Thyroid gland (tissue), 4 donors: ENCODE data around the gene ZP1. TPM values are rescaled to one million over a fixed set of nuclear protein-coding genes. Genes with fewer than 3 reads are reported as not detected.
"Not testable (repeated sequence)": the region's sequence is repeated elsewhere in the genome, so short reads cannot be mapped to it uniquely, and the experiment has no call there.

Experiments used
- DNase-seq, 2 donors: peaks; one replicate each; pipeline ENCODE4 v3.0.0-alpha.2; 2019
- H3K27ac ChIP-seq, 3 donors: fragments of 200-600 bp; sonication (generic); 1 replicate in 2 of 3; 2 replicates in 1 of 3; pipeline ENCODE4 v1.5.1; 2016 to 2019; ENCODE audit warnings: mild to moderate bottlenecking in 1 of 3, moderate library complexity in 1 of 3
- H3K27me3 ChIP-seq: fragments of 200-600 bp; sonication (generic); one replicate; pipeline ENCODE4 v1.5.1; 2019
- H3K36me3 ChIP-seq, 2 donors: fragments of 200-600 bp; sonication (generic); one replicate each; pipeline ENCODE4 v1.5.1; 2016 to 2019
- H3K4me1 ChIP-seq, 2 donors: fragments of 200-600 bp; sonication (generic); one replicate each; pipeline ENCODE4 v1.5.1; 2017 to 2019
- H3K4me3 ChIP-seq, 3 donors: fragments of 200-600 bp; sonication (generic); replicated peaks in 1 of 3; 1 replicate in 2 of 3; 2 replicates in 1 of 3; pipeline ENCODE4 v1.5.1; 2016; ENCODE audit warnings: mild to moderate bottlenecking in 1 of 3
- H3K9me3 ChIP-seq: fragments of 200-600 bp; sonication (generic); one replicate; pipeline ENCODE4 v1.5.1; 2017
- CTCF ChIP-seq, 6 experiments: fragments of 200-600 bp in 3 of 6; fragments of 450-650 bp in 3 of 6; sonication (generic) in 3 of 6; IDR thresholded peaks; one replicate each; pipeline ENCODE4 v1.5.1; 2016 to 2019; ENCODE audit warnings: antibody characterized with exemption in 6 of 6, mild to moderate bottlenecking in 2 of 6, inconsistent platforms in 1 of 6, moderate library complexity in 1 of 6
- POLR2A ChIP-seq, 2 donors: fragments of 450-650 bp; IDR thresholded peaks; one replicate each; pipeline ENCODE4 v1.6.1; 2017; ENCODE audit warnings: antibody characterized with exemption in 2 of 2, mild to moderate bottlenecking in 2 of 2, moderate library complexity in 1 of 2
- WGBS, 2 donors: methylation state at CpG; one replicate each; pipeline ENCODE4 v1.1.5; 2017; 5-methylcytosine and 5-hydroxymethylcytosine counted together
- intact Hi-C: fragments of 100-400 bp; cut with DNase I; formaldehyde crosslinking; loops from one replicate; pipeline ENCODE4 v1.15.1; 2023
- total RNA-seq, 4 donors: library from RNA; depleted of rRNA; stranded (reverse); fragments of >200 nt; gene quantifications; one replicate each; pipeline ENCODE4 v1.2.3, GENCODE V29; 2016

The ZP1 gene
- total RNA-seq, 4 donors from 2014 or later: not detected

GRCh38 chr11:60905047-60905446 is 37.7 kb downstream of the ZP1 start:
- 62 to 63% methylated on average over 6 of the region's 6 CpGs for whole genome bisulfite sequencing, 2 donors
- H3K27me3 ChIP-seq: no peaks in the 10 kb centered on the region
- TF ChIP-seq CTCF (IDR thresholded peaks at IDR 0.05): no peak
- TF ChIP-seq POLR2A (IDR thresholded peaks at IDR 0.05): no peak
- intact Hi-C loops: no loop called here
- no peak for DNase-seq
- peaks cover 27 to 35% of the 10 kb centered on the region in 2 donors for H3K36me3 ChIP-seq
- H3K9me3 ChIP-seq: no peaks in the 10 kb centered on the region
- H3K27ac ChIP-seq: no peak overlapping the region
- H3K4me1 ChIP-seq: peaks cover 15 to 21% of the 10 kb centered on the region in 2 donors
- peak overlapping the region in 1 of 3 donors; percentile 98 for H3K4me3 ChIP-seq

DNA sequence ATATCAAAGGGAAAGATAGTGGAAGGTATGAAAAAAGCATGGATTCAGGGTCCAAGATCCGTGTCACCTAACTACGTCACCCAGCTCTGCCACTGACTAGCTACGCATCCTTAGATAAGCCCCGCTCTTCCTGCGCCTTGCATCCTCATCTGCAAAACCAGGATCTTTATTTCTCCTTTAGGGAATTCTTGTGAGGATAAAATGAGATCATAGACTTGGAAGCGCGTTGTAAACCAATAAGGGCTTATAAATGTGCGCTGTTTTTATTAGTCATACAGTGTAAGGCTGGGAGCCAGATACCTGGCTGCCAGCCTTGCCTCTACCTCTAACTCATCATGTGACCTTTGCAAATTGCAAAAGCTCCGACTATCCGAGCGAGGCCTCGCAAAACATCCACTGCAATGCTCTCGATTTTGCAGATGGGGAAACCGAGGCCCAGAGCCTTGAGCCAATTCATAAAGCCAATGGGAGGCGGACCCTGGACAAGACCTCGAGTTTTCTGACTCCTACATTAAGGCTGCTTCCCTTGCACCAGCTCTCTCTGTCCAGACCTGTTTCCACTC is 38.3 kb downstream of the ZP1 start:
- peaks cover 21 to 29% of the 10 kb centered on the region in 2 donors for H3K36me3 ChIP-seq
- peak overlapping the region; percentile 54 to 98 (median 78) for H3K4me3 ChIP-seq
- no peaks in the 10 kb centered on the region for H3K27me3 ChIP-seq
- H3K27ac ChIP-seq: peak overlapping the region; percentile 74 to 88 (median 78)
- WGBS, 2 donors: 10 to 12% methylated on average over 16 of the region's 16 CpGs
- peaks cover 15 to 21% of the 10 kb centered on the region in 2 donors for H3K4me1 ChIP-seq
- DNase-seq: peak; percentile 14 to 23
- no peaks in the 10 kb centered on the region for H3K9me3 ChIP-seq
- intact Hi-C loops: no loop called here
- no peak for TF ChIP-seq CTCF (IDR thresholded peaks at IDR 0.05)
- no peak for TF ChIP-seq POLR2A (IDR thresholded peaks at IDR 0.05)

DNA sequence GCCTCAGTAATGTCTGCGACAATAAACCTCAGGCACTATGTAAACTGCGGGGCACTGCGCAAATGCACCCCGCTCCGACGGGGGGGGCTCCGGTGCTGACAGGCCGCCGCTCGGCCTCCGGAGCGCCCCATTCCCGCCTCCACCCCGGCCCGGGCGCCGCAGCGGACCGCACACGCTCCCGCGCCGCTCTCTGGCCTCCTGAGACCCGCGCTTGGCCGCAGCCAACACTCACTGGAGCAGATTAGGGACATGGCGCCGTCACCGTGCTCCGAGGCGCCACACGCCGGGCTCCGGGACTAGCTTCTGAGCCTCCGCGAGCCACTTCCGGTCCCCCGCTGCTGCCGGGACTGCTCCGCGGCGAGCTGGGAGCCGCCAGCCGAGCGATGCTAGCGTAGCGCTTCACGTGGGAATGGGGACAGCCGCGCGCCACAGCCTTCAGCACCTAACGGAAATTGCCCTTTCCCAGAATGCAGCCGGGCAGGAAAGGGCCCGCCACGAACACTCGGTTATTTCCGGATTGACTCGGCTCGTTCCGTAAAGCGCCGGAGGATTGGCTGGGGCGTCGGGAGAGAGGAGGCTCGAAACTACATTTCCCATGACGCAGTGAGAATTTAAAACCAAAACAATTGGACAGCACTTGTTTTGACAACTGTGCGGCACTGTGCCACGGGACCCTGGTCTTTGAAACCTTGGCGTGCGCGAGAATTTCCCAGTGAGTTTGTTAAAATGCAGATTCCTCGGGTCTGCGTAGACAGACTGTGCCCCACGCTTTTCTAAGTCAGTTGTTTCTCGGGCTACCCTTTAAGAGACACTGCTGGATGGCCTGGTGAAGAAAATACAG is 39.0 kb downstream of the ZP1 start, which contains the start of gene PRPF19:
Gene PRPF19 (minus strand): TSS at position 454 of the 841 bp plus-strand sequence. CDS start 203 bp downstream, at position 251.
- intact Hi-C loops: no loop called here
- peak; percentile 96 to 98 for DNase-seq
- WGBS, 2 donors: 0% methylated on average over 23 to 40 of the region's 75 CpGs
- peaks cover 15 to 21% of the 10 kb centered on the region in 2 donors for H3K4me1 ChIP-seq
- H3K27ac ChIP-seq: peak within 1 kb of the TSS; percentile 74 to 88 (median 78)
- no peaks in the 10 kb centered on the region for H3K27me3 ChIP-seq
- peak within 1 kb of the TSS; percentile 54 to 98 (median 78) for H3K4me3 ChIP-seq
- TF ChIP-seq POLR2A (IDR thresholded peaks at IDR 0.05) (peak in 1 of 2 donors; percentile 85), CTCF (IDR thresholded peaks at IDR 0.05) (no peak)
- peaks cover 13 to 22% of the 10 kb centered on the region in 2 donors for H3K36me3 ChIP-seq
- H3K9me3 ChIP-seq: no peaks in the 10 kb centered on the region

GRCh38 chr11:60908803-60909202 is 41.5 kb downstream of the ZP1 start:
- H3K9me3 ChIP-seq: no peaks in the 10 kb centered on the region
- intact Hi-C loops: no loop called here
- 32 to 86% methylated on average over 1 of the region's 1 CpG for WGBS, 2 donors
- H3K27ac ChIP-seq: no peak overlapping the region
- no peak for TF ChIP-seq CTCF (IDR thresholded peaks at IDR 0.05)
- no peak for TF ChIP-seq POLR2A (IDR thresholded peaks at IDR 0.05)
- H3K36me3 ChIP-seq: no peaks in the 10 kb centered on the region
- no peak for DNase-seq
- no peak overlapping the region for H3K4me3 ChIP-seq
- peaks cover 23 to 37% of the 10 kb centered on the region in 2 donors for H3K4me1 ChIP-seq
- H3K27me3 ChIP-seq: no peaks in the 10 kb centered on the region

GRCh38 chr11:60909680-60910280 is 42.4 kb downstream of the ZP1 start:
- not testable (repeated sequence) for H3K4me3 ChIP-seq, H3K27ac ChIP-seq, H3K9me3 ChIP-seq, H3K36me3 ChIP-seq, DNase-seq, H3K27me3 ChIP-seq
- peaks cover 20 to 27% of the 10 kb centered on the region in 2 donors for H3K4me1 ChIP-seq
- intact Hi-C loops: loop anchor here (10.0 kb wide), 1 partner anchor 255 kb away; the partner anchor contains the start of gene VPS37C
- WGBS, 2 donors: 75 to 90% methylated on average over 3 of the region's 3 CpGs
